Colonic mucosa (tissue), 4 donors: ENCODE data around the gene LMO1. TPM values are rescaled to one million over a fixed set of nuclear protein-coding genes. Genes with fewer than 3 reads are reported as not detected.

Experiments
- DNase-seq: peaks from one replicate; pipeline ENCODE4 v3.0.0-alpha.2; 2020
- H3K27ac ChIP-seq: fragments of 200-600 bp; one replicate; pipeline ENCODE4 v1.8.0; 2021
- H3K27me3 ChIP-seq: fragments of 200-600 bp; one replicate; pipeline ENCODE4 v1.8.0; 2021
- H3K36me3 ChIP-seq: fragments of 200-600 bp; one replicate; pipeline ENCODE4 v1.8.0; 2021
- H3K4me1 ChIP-seq: fragments of 200-600 bp; one replicate; pipeline ENCODE4 v1.8.0; 2021; ENCODE audit warnings: mild to moderate bottlenecking
- H3K4me3 ChIP-seq: fragments of 200-600 bp; one replicate; pipeline ENCODE4 v1.8.0; 2021
- H3K9ac ChIP-seq, 2 donors: one replicate each; pipeline ENCODE4 v1.7.0; 2013; ENCODE audit warnings: control low read depth in 2 of 2, low read depth in 2 of 2, low read length in 2 of 2
- H3K9me3 ChIP-seq: fragments of 200-600 bp; one replicate; pipeline ENCODE4 v1.8.0; 2021
- CTCF ChIP-seq: fragments of 200-600 bp; IDR thresholded peaks from one replicate; pipeline ENCODE4 v1.8.0; 2022; ENCODE audit warnings: antibody characterized with exemption, mild to moderate bottlenecking
- intact Hi-C: fragments of 100-400 bp; cut with DNase I; formaldehyde crosslinking; loops from one replicate; pipeline ENCODE4 v1.14.1; 2022
- total RNA-seq, 2 donors: library from RNA; stranded (reverse); fragmentation: NEBNext Ultra II Directional in 1 of 2; extraction: Animal tissue kit (Norgen Biotek cat#: 25700) in 1 of 2; gene quantifications; one replicate each; pipeline ENCODE4 v1.2.1, GENCODE V29; 2021
- donor health status: healthy.
- donor health status: DM: no; HTN: no; CAD: no.
- donor health status: DM: no; HTN: no; CAD: no.

LMO1 gene
- total RNA-seq, 2 donors from 2014 or later: not detected

GRCh38 chr11:8180469-8180868 is 83.2 kb downstream of the LMO1 start:
- no peak for TF ChIP-seq CTCF
- Histone ChIP-seq H3K4me3 (no peak overlapping the region), H3K27me3 (no peaks in the 10 kb centered on the region), H3K36me3 (no peaks in the 10 kb centered on the region), H3K27ac (no peak overlapping the region), H3K4me1 (no peaks in the 10 kb centered on the region), H3K9me3 (no peaks in the 10 kb centered on the region), H3K9ac (no peak overlapping the region)
- DNase-seq: no peak
- intact Hi-C loops: no loop called here

DNA sequence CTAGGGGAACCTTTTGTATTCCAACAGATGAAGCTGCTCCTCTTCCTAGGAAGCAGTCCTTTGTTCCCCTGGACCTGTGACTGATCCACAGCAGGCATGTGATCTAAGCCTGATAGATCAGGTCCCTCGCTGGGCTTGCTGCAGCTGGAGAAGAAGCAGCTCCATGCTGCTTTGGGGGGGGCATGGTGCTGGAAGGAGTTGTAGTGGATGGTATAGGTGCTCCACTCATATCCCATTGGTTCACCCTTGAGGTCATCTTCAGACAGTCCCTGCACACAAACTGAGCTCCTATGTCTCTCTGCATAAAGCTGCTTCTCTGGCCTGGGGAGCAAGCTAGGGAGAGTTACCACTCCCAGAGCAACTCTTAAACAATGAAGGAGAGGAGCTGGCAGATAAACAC is 85.4 kb downstream of the LMO1 start:
- Histone ChIP-seq H3K9ac (no peak overlapping the region), H3K9me3 (no peaks in the 10 kb centered on the region), H3K4me1 (no peaks in the 10 kb centered on the region), H3K27me3 (no peaks in the 10 kb centered on the region), H3K36me3 (no peaks in the 10 kb centered on the region), H3K27ac (no peak overlapping the region), H3K4me3 (no peak overlapping the region)
- intact Hi-C loops: no loop called here
- no peak for DNase-seq
- TF ChIP-seq CTCF: no peak

GRCh38 chr11:8177136-8177535 is 86.5 kb downstream of the LMO1 start:
- no peak for TF ChIP-seq CTCF
- Histone ChIP-seq H3K9me3 (no peaks in the 10 kb centered on the region), H3K4me1 (no peaks in the 10 kb centered on the region), H3K27me3 (no peaks in the 10 kb centered on the region), H3K27ac (no peak overlapping the region), H3K4me3 (no peak overlapping the region), H3K36me3 (no peaks in the 10 kb centered on the region), H3K9ac (no peak overlapping the region)
- intact Hi-C loops: no loop called here
- DNase-seq: no peak

Other genes starting within 250 kb of the LMO1 start
- gene TUB, start 182.7 kb downstream of the LMO1 start, total RNA-seq: 1 to 10 TPM; 1.2 to 1.4 TPM
- gene RIC3, start 94.9 kb downstream of the LMO1 start, total RNA-seq: 1 to 10 TPM in 1 of 2 donors, under 1 TPM in 1; 0.79 to 2.0 TPM